Lower lobe of right lung (tissue), 2 donors: ENCODE data around the gene SLC16A11. TPM values are rescaled to one million over a fixed set of nuclear protein-coding genes. Genes with fewer than 3 reads are reported as not detected.
"Not testable (repeated sequence)": the region's sequence is repeated elsewhere in the genome, so short reads cannot be mapped to it uniquely, and the experiment has no call there.

Source experiments
- ATAC-seq, 2 donors: fragments of 200-7000 bp; cut with Tn5 transposase; one replicate each; pipeline ENCODE4 v1.9.1; 2020 to 2022; ENCODE audit warnings: mild to moderate bottlenecking in 2 of 2, moderate library complexity in 2 of 2
- DNase-seq: peaks from one replicate; pipeline ENCODE4 v3.0.0-alpha.2; 2020
- H3K27ac ChIP-seq: fragments of 200-600 bp; one replicate; pipeline ENCODE4 v1.8.0; 2022
- H3K27me3 ChIP-seq: fragments of 200-600 bp; one replicate; pipeline ENCODE4 v1.8.0; 2022; ENCODE audit warnings: low read depth
- H3K36me3 ChIP-seq: fragments of 200-600 bp; one replicate; pipeline ENCODE4 v1.8.0; 2022; ENCODE audit warnings: mild to moderate bottlenecking
- H3K4me1 ChIP-seq: fragments of 200-600 bp; one replicate; pipeline ENCODE4 v1.8.0; 2022
- H3K4me3 ChIP-seq: fragments of 200-600 bp; one replicate; pipeline ENCODE4 v1.8.0; 2022; ENCODE audit warnings: mild to moderate bottlenecking
- H3K9me3 ChIP-seq: fragments of 200-600 bp; one replicate; pipeline ENCODE4 v1.8.0; 2022
- CTCF ChIP-seq: fragments of 200-600 bp; IDR thresholded peaks from one replicate; pipeline ENCODE4 v1.8.0; 2022; ENCODE audit warnings: antibody characterized with exemption, mild to moderate bottlenecking
- intact Hi-C: fragments of 100-400 bp; cut with DNase I; formaldehyde crosslinking; loops from one replicate; pipeline ENCODE4 v1.11.0; 2022
- total RNA-seq: library from RNA; stranded (reverse); fragmentation: NEBNext Ultra II Directional; extraction: Animal tissue kit (Norgen Biotek cat#: 25700); gene quantifications from one replicate; pipeline ENCODE4 v1.2.1, GENCODE V29; 2021
- donor health status: DM: no; HTN: yes; CAD: no; lungs with severe emphysema.

SLC16A11 gene
- total RNA-seq, 1 donor from 2014 or later, result 7.7 TPM

GRCh38 chr17:6994118-6994598, 49.7 kb downstream of the SLC16A11 start:
- ATAC-seq (no peak), DNase-seq (no peak)
- no peak for TF ChIP-seq CTCF
- peaks cover 6% of the 10 kb centered on the region for H3K4me1 ChIP-seq
- H3K36me3 ChIP-seq, result peaks cover 21% of the 10 kb centered on the region
- H3K4me3 ChIP-seq, result no peak overlapping the region
- H3K27me3 ChIP-seq, result no peaks in the 10 kb centered on the region
- intact Hi-C loops, result no loop called here
- no peak overlapping the region for H3K27ac ChIP-seq
- no peaks in the 10 kb centered on the region for H3K9me3 ChIP-seq

DNA sequence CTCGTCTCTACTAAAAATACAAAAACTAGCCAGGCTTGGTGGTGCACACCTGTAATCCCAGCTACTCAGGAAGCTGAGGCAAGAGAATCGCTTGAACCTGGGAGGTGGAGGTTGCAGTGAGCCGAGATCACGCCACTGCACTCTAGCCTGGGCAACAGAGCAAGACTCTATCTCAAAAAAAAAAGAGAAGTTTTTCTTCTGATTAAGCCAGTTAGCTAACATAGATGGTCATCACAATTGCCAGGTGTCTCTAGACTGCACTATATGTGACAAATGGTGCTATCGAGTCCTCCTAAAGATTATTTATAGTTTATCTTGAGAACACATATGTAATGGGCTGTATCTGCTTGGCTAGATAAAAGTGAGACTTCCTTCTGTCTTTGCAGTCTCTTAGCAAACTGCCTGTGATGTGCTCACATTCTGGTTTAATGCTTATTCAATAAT, 50.3 kb downstream of the SLC16A11 start:
- DNase-seq, intact Hi-C loops, H3K27ac ChIP-seq, H3K4me3 ChIP-seq, ATAC-seq, H3K27me3 ChIP-seq, H3K4me1 ChIP-seq, H3K9me3 ChIP-seq: not testable (repeated sequence)
- peaks cover 16% of the 10 kb centered on the region for H3K36me3 ChIP-seq

Other genes starting within 250 kb of the SLC16A11 start
- gene TEKT1, start 212.4 kb downstream of the SLC16A11 start, total RNA-seq, result 9.7 TPM
- 0.86 TPM for gene ALOX12, start 48.0 kb downstream of the SLC16A11 start, total RNA-seq
- gene RNASEK, start 31.5 kb downstream of the SLC16A11 start, total RNA-seq, result 300 TPM
- gene BCL6B, start 21.0 kb downstream of the SLC16A11 start, total RNA-seq, result 13.4 TPM
- gene SLC16A13, start 8.1 kb downstream of the SLC16A11 start, total RNA-seq, result 9.9 TPM
- 7.7 TPM for gene CLEC10A, start 36.2 kb upstream of the SLC16A11 start, total RNA-seq
- 1.3 TPM for gene ASGR2, start 70.7 kb upstream of the SLC16A11 start, total RNA-seq
- gene ASGR1, start 135.3 kb upstream of the SLC16A11 start, total RNA-seq, result 5.1 TPM
- 29.3 TPM for gene DLG4, start 175.7 kb upstream of the SLC16A11 start, total RNA-seq
- gene ACADVL, start 175.8 kb upstream of the SLC16A11 start, total RNA-seq, result 576 TPM
- 46.4 TPM for gene DVL2, start 190.4 kb upstream of the SLC16A11 start, total RNA-seq
- 33.9 TPM for gene PHF23, start 195.4 kb upstream of the SLC16A11 start, total RNA-seq
- 587 TPM for gene GABARAP, start 198.4 kb upstream of the SLC16A11 start, total RNA-seq
- 140 TPM for gene CTDNEP1, start 207.6 kb upstream of the SLC16A11 start, total RNA-seq
- gene ELP5, start 208.1 kb upstream of the SLC16A11 start, total RNA-seq, result 33.2 TPM
- gene CLDN7, start 218.4 kb upstream of the SLC16A11 start, total RNA-seq, result 98.7 TPM
- 1.1 TPM for gene SLC2A4, start 237.6 kb upstream of the SLC16A11 start, total RNA-seq